IPS-20b (cell line): ENCODE results near the gene TALDO1.
A peak's percentile ranks its signal among the peaks of the same experiment; 100 is the strongest.

Experiments
- H3K27ac ChIP-seq: one replicate; pipeline ENCODE4 v1.5.1; 2013; ENCODE audit warnings: low read length
- H3K27me3 ChIP-seq: 2 replicates; pipeline ENCODE4 v1.6.1; 2013; ENCODE audit warnings: mild to moderate bottlenecking, low read length, inconsistent platforms; ENCODE audit not compliant: insufficient read depth
- H3K36me3 ChIP-seq: 2 replicates; pipeline ENCODE4 v1.6.1; 2013; ENCODE audit warnings: low read depth, mild to moderate bottlenecking, inconsistent platforms, low read length, moderate library complexity; ENCODE audit not compliant: insufficient read depth
- H3K4me1 ChIP-seq: 2 replicates; pipeline ENCODE4 v1.6.1; 2013; ENCODE audit warnings: mild to moderate bottlenecking, control low read depth, inconsistent platforms, low read length, moderate library complexity; ENCODE audit not compliant: insufficient read depth
- H3K4me3 ChIP-seq: 2 replicates; pipeline ENCODE4 v1.5.1; 2013; ENCODE audit warnings: mild to moderate bottlenecking, low read length, inconsistent platforms
- H3K9ac ChIP-seq: 2 replicates; pipeline ENCODE4 v1.6.1; 2013; ENCODE audit warnings: low read depth, mild to moderate bottlenecking, inconsistent platforms, low read length, moderate library complexity
- H3K9me3 ChIP-seq: 2 replicates; pipeline ENCODE4 v1.6.1; 2013; ENCODE audit warnings: mild to moderate bottlenecking, low read depth, low read length, inconsistent platforms; ENCODE audit not compliant: insufficient read depth

Gene TALDO1

DNA sequence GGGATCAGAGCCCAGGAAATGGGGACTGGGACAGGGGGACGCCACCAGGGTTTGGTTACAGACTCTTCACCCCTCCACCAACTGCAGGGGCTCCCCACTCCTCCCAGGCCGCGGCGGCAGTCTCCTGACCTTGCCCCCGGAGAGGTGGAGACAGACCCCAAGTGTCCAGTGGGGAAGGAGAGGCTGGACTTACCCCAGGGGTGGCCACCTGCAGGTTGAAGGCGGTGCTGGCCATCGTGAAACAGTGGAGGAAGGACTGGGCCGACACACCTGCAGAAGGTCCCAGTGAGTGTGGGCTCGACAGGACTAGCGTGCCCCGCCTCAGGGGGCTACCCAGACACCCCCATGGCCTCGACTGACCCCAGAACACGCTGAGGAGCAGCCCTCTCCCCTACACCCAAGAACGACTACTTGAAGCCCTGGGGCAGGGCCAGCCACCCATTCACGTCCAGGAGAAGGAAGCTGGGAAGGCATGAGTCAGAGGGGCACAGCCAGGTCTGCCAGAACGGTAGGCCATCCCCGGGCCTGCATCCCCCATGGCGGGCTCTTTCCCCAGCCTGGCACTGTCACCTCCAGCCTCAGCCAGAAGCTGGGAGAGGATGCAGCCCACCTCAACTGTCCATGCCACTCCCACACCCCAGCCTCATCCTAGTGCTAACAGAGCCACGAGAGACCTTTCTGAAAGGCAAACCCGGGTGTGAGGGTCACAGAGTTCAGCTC, 27.8 kb downstream of the TALDO1 start:
- Histone ChIP-seq H3K27ac (no peak overlapping the region), H3K36me3 (peaks cover 30% of the 10 kb centered on the region)

DNA sequence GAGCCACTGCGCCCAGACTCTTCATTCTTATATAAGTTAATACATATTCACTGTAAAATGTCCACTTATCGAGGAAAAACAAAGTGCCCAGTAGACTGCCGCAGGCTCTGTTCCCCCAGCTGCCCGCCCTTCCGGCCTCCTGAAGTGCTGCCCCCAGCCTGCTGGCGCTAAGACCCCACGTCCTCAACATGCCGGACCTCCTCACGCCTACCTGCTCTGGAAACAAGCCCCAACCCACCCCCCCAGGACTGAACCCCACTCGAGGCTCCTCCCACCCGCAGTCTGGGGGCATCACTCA, 28.9 kb downstream of the TALDO1 start:
- H3K4me1 ChIP-seq, result peaks cover 9% of the 10 kb centered on the region
- H3K36me3 ChIP-seq, result peaks cover 23% of the 10 kb centered on the region
- peak overlapping the region; percentile 61 for H3K27ac ChIP-seq

More for the DNA sequence above, 27.8 kb downstream of the TALDO1 start:
- Histone ChIP-seq H3K4me3 (no peak overlapping the region), H3K9ac (no peak overlapping the region), H3K4me1 (peaks cover 9% of the 10 kb centered on the region), H3K27me3 (no peaks in the 10 kb centered on the region), H3K9me3 (no peaks in the 10 kb centered on the region)

DNA sequence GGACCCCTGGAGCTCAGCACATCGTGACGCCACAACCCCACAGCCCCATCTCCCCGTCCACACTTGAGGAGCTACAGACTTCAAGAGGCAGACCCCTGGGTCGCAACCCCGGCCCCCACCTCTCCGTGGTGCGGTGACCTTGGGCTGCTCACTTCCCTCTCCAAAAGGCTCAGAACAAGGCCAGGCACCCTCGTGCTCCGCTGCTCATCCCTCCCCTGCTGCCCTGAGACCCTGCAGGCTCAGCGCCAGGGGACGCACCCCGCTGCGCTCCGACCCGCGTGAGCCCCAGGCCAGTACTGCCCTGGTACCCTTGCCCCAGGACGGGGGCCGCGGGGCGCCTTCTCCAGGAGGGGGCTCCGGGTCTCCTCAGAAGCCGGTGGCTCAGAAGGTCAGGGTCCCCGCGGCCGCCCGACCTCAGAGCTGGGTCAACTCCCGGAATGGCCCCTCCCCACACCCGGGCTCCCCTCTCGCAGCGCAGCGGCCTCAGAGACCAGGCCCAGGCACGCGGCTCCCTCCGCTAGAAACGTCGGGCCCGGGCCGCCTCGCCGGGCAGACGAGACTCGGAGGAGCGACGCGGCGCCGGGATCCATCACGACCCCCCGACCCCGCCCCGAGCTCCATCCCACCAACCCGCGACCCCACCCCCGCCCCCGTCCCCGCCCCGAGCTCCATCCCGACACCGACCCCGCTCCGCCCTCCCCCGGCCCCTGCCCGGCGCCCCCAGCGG, 29.5 kb downstream of the TALDO1 start:
- Histone ChIP-seq H3K4me3 (peak overlapping the region; percentile 85), H3K4me1 (peaks cover 9% of the 10 kb centered on the region), H3K36me3 (peaks cover 19% of the 10 kb centered on the region), H3K27ac (peak overlapping the region; percentile 61), H3K9ac (peak overlapping the region; percentile 83; the same call in 1 of the 2 replicates), H3K27me3 (no peaks in the 10 kb centered on the region), H3K9me3 (no peaks in the 10 kb centered on the region)

More for the DNA sequence above, 28.9 kb downstream of the TALDO1 start:
- H3K9ac ChIP-seq, result peak overlapping the region; percentile 83; the same call in 1 of the 2 replicates
- H3K9me3 ChIP-seq, result no peaks in the 10 kb centered on the region
- no peaks in the 10 kb centered on the region for H3K27me3 ChIP-seq
- peak overlapping the region; percentile 85 for H3K4me3 ChIP-seq

DNA sequence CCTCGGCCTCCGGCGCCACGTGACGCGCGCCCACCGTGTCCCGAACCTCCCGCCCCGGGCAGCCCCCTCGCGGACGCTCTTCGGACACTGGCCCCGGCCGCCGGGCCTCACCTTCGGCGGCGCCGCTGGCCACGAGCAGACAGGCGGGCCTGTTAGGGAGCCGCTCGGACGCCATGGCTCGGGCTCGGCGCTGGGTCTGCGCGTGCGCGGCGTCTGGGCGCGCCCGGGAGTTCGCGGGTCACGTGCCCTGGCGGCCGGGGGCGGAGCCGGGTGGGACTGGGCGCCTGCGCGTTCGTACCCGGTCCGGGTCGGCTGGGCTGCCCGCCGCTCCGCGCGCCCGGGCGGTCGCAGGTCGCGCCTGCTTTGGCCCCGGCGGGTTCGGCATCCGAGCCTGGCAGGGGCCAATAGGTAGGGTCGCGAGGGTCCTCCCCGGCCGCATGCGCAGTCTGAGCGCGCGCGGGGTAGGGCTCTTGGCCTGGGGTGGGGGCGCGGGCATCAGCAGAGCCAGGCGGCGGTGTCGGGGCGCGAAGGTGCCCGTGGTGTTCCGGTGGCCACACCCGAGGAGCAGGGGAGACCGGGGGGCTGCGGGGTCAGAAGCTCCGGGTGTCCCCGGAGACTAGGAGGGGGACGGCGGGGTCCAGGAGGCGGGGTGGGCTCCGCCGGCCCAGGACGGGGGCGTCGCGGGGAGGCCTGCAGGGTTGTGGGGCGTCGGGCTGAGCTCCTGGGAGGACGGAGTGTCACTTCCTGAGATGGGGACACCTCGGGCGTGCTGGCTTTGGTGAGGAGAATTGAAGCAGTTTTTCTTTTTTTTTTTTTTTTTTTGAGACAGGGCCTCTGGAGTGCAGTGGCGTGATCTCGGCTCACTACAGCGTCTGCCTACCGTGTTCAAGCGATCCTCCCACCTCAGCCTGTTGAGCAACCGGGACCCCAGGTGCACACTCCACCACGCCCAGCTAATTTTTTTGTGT, 30.3 kb downstream of the TALDO1 start, which contains the start of gene GATD1:
GATD1 (minus strand) TSS at position 200 of the 968 bp plus-strand sequence; CDS start at position 175, 25 bp downstream.
- Histone ChIP-seq H3K27ac (peak within 1 kb of the TSS; percentile 61), H3K27me3 (no peaks in the 10 kb centered on the region; the same call in 1 of the 2 replicates), H3K36me3 (peaks cover 19% of the 10 kb centered on the region), H3K9ac (peak within 1 kb of the TSS; percentile 83), H3K4me1 (peaks cover 9% of the 10 kb centered on the region), H3K9me3 (no peaks in the 10 kb centered on the region), H3K4me3 (peak within 1 kb of the TSS; percentile 85)

DNA sequence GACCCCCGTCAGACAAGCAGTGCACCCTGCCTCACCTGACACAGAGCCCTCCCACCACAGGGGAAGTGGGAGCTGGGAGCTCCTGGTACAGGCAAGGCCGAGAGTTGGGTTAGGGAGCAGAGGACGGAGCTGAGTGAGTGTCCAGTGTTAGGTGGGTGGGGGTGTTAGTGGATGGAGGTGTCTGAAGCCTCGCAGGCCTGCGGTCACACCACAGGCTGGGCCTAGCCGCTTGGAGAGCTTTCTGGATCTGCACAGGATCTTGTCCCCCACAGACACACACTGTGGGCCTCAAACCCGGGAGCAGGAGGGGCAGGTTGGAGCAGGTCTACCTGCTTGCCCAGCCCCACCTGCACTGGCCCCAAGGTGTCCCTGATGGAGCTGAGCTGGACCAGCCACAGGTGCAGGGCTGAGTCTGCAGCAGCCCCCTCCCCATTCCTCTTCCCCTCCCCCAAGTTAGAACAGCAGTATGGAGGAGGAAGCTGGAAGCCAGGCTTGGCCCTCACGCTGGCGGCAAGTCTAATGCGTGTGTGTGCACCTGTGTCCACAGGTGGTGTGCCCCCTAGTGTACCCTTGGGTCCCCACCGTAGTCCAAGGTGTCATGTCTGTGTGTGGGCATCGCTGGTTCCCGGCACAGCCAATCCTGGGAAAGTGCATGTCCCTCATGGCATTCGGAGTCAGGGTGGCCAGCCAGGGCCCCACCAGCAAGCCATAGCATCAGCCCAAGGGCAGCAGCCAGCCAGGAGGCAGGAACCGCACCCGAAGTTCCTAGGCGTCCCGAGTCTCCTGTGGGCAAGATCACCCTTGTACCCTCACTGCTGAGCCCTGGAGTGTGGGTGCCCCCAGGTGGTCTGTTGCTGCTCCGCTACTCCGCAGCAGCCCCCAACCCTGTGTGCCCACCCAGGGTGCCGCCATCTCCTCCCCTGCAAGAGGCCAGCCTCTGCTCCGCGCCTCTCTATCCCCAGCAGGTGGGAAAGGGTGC, 32.0 kb downstream of the TALDO1 start:
- Histone ChIP-seq H3K27ac (no peak overlapping the region), H3K4me3 (no peak overlapping the region), H3K4me1 (peaks cover 12% of the 10 kb centered on the region), H3K27me3 (no peaks in the 10 kb centered on the region; the same call in 1 of the 2 replicates), H3K36me3 (peaks cover 8% of the 10 kb centered on the region; the same call in 1 of the 2 replicates), H3K9ac (no peak overlapping the region), H3K9me3 (no peaks in the 10 kb centered on the region)

DNA sequence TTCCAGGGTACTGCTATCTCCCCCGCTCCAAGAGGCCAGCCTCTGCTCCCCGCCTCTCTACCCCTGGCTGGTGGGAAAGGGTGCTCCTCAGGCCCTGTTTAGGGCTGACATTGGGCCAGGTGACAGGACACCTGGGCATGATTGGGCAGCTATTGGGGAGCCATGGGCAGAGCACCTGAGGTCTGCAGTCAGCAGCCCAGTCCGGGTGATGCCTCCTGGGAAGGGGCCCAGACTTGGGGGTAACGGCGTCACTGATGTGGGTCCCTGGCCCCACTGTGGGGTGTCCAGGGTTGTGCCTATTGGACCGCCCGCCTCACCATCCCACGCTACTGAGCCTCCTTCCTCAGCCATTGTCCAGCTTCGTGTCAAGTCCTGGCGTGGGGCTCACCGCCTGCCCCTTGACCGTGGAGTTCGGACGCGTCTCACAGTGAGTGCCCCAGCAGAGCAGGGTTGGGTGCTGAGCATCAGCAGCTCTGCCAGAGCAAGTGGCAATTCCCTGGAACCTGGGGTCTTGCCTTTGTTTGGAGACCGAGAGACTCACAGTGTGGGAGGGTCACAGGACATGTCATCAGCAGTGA, 32.8 kb downstream of the TALDO1 start:
- no peak overlapping the region for H3K4me3 ChIP-seq
- H3K27ac ChIP-seq, result no peak overlapping the region
- H3K9me3 ChIP-seq, result no peaks in the 10 kb centered on the region
- H3K27me3 ChIP-seq, result no peaks in the 10 kb centered on the region; the same call in 1 of the 2 replicates
- H3K36me3 ChIP-seq, result peaks cover 8% of the 10 kb centered on the region; the same call in 1 of the 2 replicates
- H3K9ac ChIP-seq, result no peak overlapping the region
- peaks cover 12% of the 10 kb centered on the region for H3K4me1 ChIP-seq

DNA sequence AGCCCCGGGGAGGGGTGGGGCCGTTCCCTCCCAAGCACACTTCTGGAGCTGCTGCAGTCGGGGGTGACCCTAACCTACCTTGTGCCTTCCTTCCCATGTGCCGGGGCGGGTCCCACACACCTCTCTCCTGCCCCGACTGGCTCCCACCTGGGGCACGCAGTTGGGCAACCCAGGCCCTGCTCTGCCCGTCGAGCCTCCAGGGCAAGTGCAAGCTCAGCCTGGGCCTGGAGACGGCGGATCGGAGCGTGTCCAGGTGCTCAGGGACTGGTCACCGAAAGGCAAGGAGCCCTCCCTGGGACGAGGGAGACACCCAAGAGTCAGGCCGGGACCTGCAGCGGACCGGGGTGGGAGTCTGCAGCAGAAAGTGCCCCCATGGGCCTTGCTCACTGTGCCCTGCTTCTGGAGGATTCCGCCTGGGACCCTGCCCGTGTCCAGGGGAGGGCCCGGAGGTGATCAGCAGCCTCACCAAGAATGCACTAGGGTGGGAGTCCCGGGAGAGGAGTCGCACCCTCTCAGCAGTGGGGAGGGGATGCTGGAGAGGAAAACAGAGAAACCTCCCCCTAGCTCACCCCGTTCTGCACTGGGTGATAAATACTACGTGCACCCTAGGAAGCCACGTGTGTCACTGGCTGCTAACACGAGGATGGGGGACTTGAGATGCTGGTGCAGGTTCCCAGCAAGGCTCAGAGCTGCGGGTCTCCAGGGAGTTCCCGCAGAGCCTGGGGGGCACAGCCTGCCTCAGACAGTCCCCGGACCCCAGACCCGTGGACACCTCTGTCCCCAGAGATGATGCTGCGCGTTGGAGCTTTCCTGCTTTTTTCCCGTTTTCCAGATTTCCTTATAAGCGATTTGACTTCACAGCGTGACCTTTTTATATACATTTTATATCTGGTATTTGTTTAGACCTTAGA, 35.3 kb downstream of the TALDO1 start:
- Histone ChIP-seq H3K9ac (peak overlapping the region; percentile 47; the same call in 1 of the 2 replicates), H3K4me3 (no peak overlapping the region), H3K36me3 (peaks cover 8% of the 10 kb centered on the region; the same call in 1 of the 2 replicates), H3K27me3 (no peaks in the 10 kb centered on the region; the same call in 1 of the 2 replicates), H3K9me3 (no peaks in the 10 kb centered on the region), H3K4me1 (peaks cover 6% of the 10 kb centered on the region; the same call in 1 of the 2 replicates), H3K27ac (no peak overlapping the region)

DNA sequence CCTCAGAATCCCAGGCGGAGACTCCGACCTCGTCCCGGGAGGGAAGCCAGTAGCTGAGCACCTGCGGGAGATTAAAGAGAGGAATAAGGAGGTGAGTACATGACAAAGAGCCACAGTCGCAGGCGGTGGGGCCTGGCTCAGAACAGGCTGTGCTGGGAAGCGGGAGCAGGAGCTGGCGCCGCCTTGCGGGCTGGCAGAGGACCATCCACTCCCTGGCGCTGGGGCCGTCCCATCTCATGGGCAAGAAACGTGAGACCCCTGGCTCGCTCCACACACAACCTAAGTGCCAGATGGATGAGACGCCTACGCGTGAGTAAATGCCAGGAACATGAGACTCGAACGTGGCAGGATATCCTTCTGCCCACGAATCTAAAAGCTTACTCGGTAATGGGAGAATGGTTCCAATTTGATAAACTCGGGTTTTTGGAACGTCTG, 36.3 kb downstream of the TALDO1 start:
- Histone ChIP-seq H3K9me3 (no peaks in the 10 kb centered on the region), H3K4me3 (peak overlapping the region; percentile 22; the same call in 1 of the 2 replicates), H3K9ac (peak overlapping the region; percentile 47; the same call in 1 of the 2 replicates), H3K4me1 (peaks cover 3% of the 10 kb centered on the region; the same call in 1 of the 2 replicates), H3K27ac (no peak overlapping the region), H3K36me3 (peaks cover 8% of the 10 kb centered on the region; the same call in 1 of the 2 replicates), H3K27me3 (no peaks in the 10 kb centered on the region; the same call in 1 of the 2 replicates)

DNA sequence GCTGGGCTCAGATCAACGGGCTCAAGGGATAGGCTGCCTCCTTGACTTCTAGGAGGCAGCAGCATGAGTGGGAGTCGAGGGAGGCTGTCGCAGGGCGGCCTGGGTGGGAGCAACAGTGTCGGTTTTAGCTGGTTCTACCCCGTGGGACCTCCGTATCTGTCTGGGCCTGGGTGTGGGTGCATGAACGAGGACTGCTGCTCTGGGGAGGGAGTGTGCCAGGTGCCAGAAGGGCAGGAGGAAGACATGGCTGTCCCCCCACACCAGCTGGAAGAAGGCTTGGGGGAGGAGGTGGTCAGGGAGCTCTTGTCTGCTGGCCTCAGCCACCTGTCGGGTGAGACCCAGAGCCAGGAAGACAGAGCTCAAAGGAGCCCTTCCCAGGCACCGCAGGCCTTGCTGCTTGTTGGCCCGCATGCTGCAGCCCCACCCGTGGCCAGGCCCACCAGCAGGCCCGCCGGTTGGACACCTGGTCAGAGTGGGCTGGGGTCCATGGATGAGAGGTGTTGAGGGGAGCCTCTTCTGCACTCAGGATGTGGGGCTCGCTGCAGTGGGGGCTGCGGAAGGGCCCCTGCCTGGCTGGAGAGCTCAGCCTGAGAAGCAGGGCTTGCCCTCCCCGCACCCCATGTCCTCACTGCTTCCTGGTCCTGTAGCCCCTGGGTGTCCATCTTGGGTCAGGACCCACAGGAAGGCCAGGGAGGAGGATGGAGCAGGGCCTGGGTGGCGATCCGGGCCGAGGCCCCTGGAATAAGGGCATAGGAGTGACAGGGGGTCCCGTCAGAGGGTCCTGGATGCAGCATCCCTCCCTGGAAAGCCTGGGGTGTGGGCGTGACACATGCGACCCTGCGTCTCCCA, 39.2 kb downstream of the TALDO1 start:
- Histone ChIP-seq H3K9me3 (no peaks in the 10 kb centered on the region), H3K9ac (no peak overlapping the region), H3K27me3 (no peaks in the 10 kb centered on the region; the same call in 1 of the 2 replicates), H3K27ac (no peak overlapping the region), H3K36me3 (no peaks in the 10 kb centered on the region), H3K4me1 (peaks cover 7% of the 10 kb centered on the region; the same call in 1 of the 2 replicates), H3K4me3 (no peak overlapping the region)
